ENCODE results near the gene LARGE1.

GRCh38 chr22:33535937-33536875 is 384.1 kb downstream of the LARGE1 start:
- no peak for TF ChIP-seq POLR2A (IDR thresholded peaks at IDR 0.05; ENCODE audit: low read depth, low read length)
- no peak for TF ChIP-seq POLR2AphosphoS5 (IDR thresholded peaks at IDR 0.05; ENCODE audit: low read depth, low read length)
- no peak for TF ChIP-seq TAF1 (IDR thresholded peaks at IDR 0.05; ENCODE audit: low read depth, low read length)
- TF ChIP-seq POU2F2 (IDR thresholded peaks at IDR 0.05; ENCODE audit: low read depth, low read length), result no peak
- TF ChIP-seq PAX5 (IDR thresholded peaks at IDR 0.05; ENCODE audit: insufficient read depth, low read length, severe bottlenecking), result no peak
- TF ChIP-seq SPI1 (IDR thresholded peaks at IDR 0.05; ENCODE audit: low read depth, low read length), result no peak
